Measurements from ENCODE around the gene TUBA4A. TPM values are rescaled to one million over a fixed set of nuclear protein-coding genes. Genes with fewer than 3 reads are reported as not detected.

The TUBA4A gene
- total and polyA plus RNA-seq, 2 of the 8 experiments (the other 6 are each of a cell fraction or from before 2014, with no cell fraction given) = 67.3 to 172 TPM

- DNase-seq (ENCODE audit: low read depth in 1 of 2, low spot score in 2 of 2) (no peak), FAIRE-seq (no peak)
- H2AFZ ChIP-seq (ENCODE audit: low read length) = no peak overlapping the region
- H3K23ac ChIP-seq (ENCODE audit: insufficient read length) = no peak overlapping the region
- TF ChIP-seq TEAD4 (IDR thresholded peaks at IDR 0.05; ENCODE audit: low read depth, low read length) (no peak), ASH2L (IDR thresholded peaks at IDR 0.05; ENCODE audit: low read length) (no peak)
- no peak overlapping the region for H3K14ac ChIP-seq (ENCODE audit: insufficient read length)
- WGBS, 2 experiments (ENCODE audit: extremely low coverage in 1 of 2, insufficient coverage in 1 of 2, insufficient read length in 1 of 2, insufficient replicate concordance in 2 of 2, low coverage in 1 of 2, low lambda C conversion rate in 2 of 2, missing lambda C conversion rate in 1 of 2) = 87% methylated on average over 7 of the region's 7 CpGs; no CpG with 5 or more reads in 1 of the 2 experiments
- H3K9ac ChIP-seq (replicated peaks in 1 of 4; ENCODE audit: extremely low read depth in 1 of 4, low read depth in 3 of 4, low read length in 3 of 4) = no peak overlapping the region
- no peak overlapping the region for H2BK12ac ChIP-seq (ENCODE audit: low read depth, low read length)
- H3K79me2 ChIP-seq (ENCODE audit: control insufficient read depth in 1 of 2, insufficient read depth in 2 of 2, low read length in 2 of 2) = no peaks in the 10 kb centered on the region
- no peak overlapping the region for H4K8ac ChIP-seq (ENCODE audit: extremely low read depth, insufficient read depth, low read length)
- H3K4me1 ChIP-seq (replicated peaks in 1 of 4; ENCODE audit: control insufficient read depth in 3 of 4, insufficient read depth in 4 of 4, low read length in 3 of 4) = peaks cover 0 to 6% (median 3%) of the 10 kb centered on the region in 4 experiments; a peak in 5 of 7 replicates
- peaks cover 0 to 4% (median 0%) of the 10 kb centered on the region in 4 experiments; a peak in 1 of 8 replicates for H3K36me3 ChIP-seq (ENCODE audit: control insufficient read depth in 2 of 4, insufficient read depth in 4 of 4, low read length in 3 of 4)
- H3K9me3 ChIP-seq (ENCODE audit: insufficient read depth in 2 of 2, low read depth in 1 of 2, low read length in 1 of 2) = no peaks in the 10 kb centered on the region; a peak in 1 of 4 replicates
- H3K56ac ChIP-seq (replicated peaks; ENCODE audit: insufficient read length, low read depth, low read length) = no peak overlapping the region
- ChIA-PET POLR2A (ENCODE audit: partially characterized antibody) (interaction anchor here (1.2 to 6.1 kb wide), 2 partner anchors 9 to 14 kb away, joined by 3 to 101 read pairs; partner anchors contain the start of gene ABCB6), CTCF (ENCODE audit: partially characterized antibody) (interaction anchor here (0.6 to 2.0 kb wide), 4 partner anchors 13 to 128 kb away, joined by 4 to 6 read pairs (median 4); no protein-coding TSS in a partner anchor)
- no peak overlapping the region for H2BK20ac ChIP-seq (ENCODE audit: low read length)
- H4K5ac ChIP-seq (ENCODE audit: insufficient read length, low read depth, low read length) = no peak overlapping the region
- H2AK5ac ChIP-seq (ENCODE audit: low read depth, low read length) = no peak overlapping the region
- H2BK5ac ChIP-seq (ENCODE audit: low read depth, low read length) = no peak overlapping the region
- peaks cover 10% of the 10 kb centered on the region for H3K23me2 ChIP-seq (ENCODE audit: low read depth, low read length)
- H4K20me1 ChIP-seq (replicated peaks in 1 of 2; ENCODE audit: control insufficient read depth in 1 of 2, insufficient read depth in 2 of 2, low read length in 2 of 2) = peaks cover 0 to 2% of the 10 kb centered on the region in 2 experiments
- no peak overlapping the region for H3K4me3 ChIP-seq (ENCODE audit: extremely low read depth in 1 of 4, insufficient read depth in 2 of 4, low read depth in 3 of 4, low read length in 4 of 4)
- no peak overlapping the region for H2BK15ac ChIP-seq (ENCODE audit: low read length)
- H3K79me1 ChIP-seq (ENCODE audit: low read depth, low read length) = no peaks in the 10 kb centered on the region
- no peak overlapping the region for H4K91ac ChIP-seq (replicated peaks; ENCODE audit: insufficient read length, low read length)
- H3K18ac ChIP-seq (ENCODE audit: extremely low read depth, low read length) = no peak overlapping the region
- no peak overlapping the region for H2BK120ac ChIP-seq (replicated peaks; ENCODE audit: low read depth, low read length)
- no peaks in the 10 kb centered on the region for H3K27me3 ChIP-seq (replicated peaks in 1 of 4; ENCODE audit: control insufficient read depth in 3 of 4, extremely low read depth in 1 of 4, insufficient read depth in 3 of 4, low read length in 3 of 4)
- H3K4me2 ChIP-seq (ENCODE audit: insufficient read depth in 1 of 2, low read depth in 2 of 2, low read length in 2 of 2) = no peak overlapping the region
- H3K4ac ChIP-seq (replicated peaks; ENCODE audit: insufficient read length, low read depth, low read length) = no peak overlapping the region
- H3K27ac ChIP-seq (ENCODE audit: low read depth, low read length) = no peak overlapping the region
These were observed 49.1 kb downstream of the TUBA4A start for GRCh38 chr2:219204425-219205164.

All from H1 (cell line).